Activated gamma-delta T cell treated with anti-CD3 and anti-CD28 coated beads, Interleukin-2, amount 50 U/mL, for 16 hours (primary cell): ENCODE results near the gene PRAME.
"Not testable (repeated sequence)": the region's sequence is repeated elsewhere in the genome, so short reads cannot be mapped to it uniquely, and the experiment has no call there.

Source experiments
- DNase-seq: peaks from one replicate; pipeline ENCODE4 v3.0.0-alpha.2; 2020; ENCODE audit warnings: low read depth

Gene PRAME

GRCh38 chr22:22558972-22559603, at the start of gene PRAME:
Gene PRAME, minus strand, starts transcription at chr22:22559265. Its CDS starts 2,433 bp downstream, at chr22:22556832.
- peak; percentile 40 for DNase-seq

- not testable (repeated sequence) for DNase-seq
Observed at GRCh38 chr22:22608022-22608421, 49.0 kb upstream of the PRAME start.

- DNase-seq: no peak
Observed at GRCh38 chr22:22605074-22605404, 46.0 kb upstream of the PRAME start.

GRCh38 chr22:22604326-22605073, 45.4 kb upstream of the PRAME start:
- DNase-seq: no peak

GRCh38 chr22:22603470-22603947, 44.4 kb upstream of the PRAME start:
- DNase-seq: no peak

GRCh38 chr22:22600531-22601261, 41.6 kb upstream of the PRAME start:
- DNase-seq: no peak

- DNase-seq: no peak
Observed at GRCh38 chr22:22599248-22599647, 40.2 kb upstream of the PRAME start.

- no peak for DNase-seq
Observed at GRCh38 chr22:22598144-22598543, 39.1 kb upstream of the PRAME start.

- no peak for DNase-seq
Observed at GRCh38 chr22:22595001-22595835, 36.2 kb upstream of the PRAME start.

- peak; percentile 32 for DNase-seq
Observed at GRCh38 chr22:22593964-22594656, 35.0 kb upstream of the PRAME start.

GRCh38 chr22:22593250-22593649, 34.2 kb upstream of the PRAME start:
- no peak for DNase-seq

GRCh38 chr22:22591348-22592299, 32.6 kb upstream of the PRAME start:
- no peak for DNase-seq

GRCh38 chr22:22590136-22590891, 31.2 kb upstream of the PRAME start:
- no peak for DNase-seq

- no peak for DNase-seq
Observed at GRCh38 chr22:22588485-22589164, 29.6 kb upstream of the PRAME start.

- DNase-seq: no peak
Observed at GRCh38 chr22:22587577-22588188, 28.6 kb upstream of the PRAME start.

- no peak for DNase-seq
Observed at GRCh38 chr22:22584722-22585121, 25.7 kb upstream of the PRAME start.

GRCh38 chr22:22583030-22583429, 24.0 kb upstream of the PRAME start:
- no peak for DNase-seq

GRCh38 chr22:22581524-22581923, 22.5 kb upstream of the PRAME start:
- DNase-seq: not testable (repeated sequence)
